K562 (cell line): ENCODE measurements around the gene ZNF747. TPM values are rescaled to one million over a fixed set of nuclear protein-coding genes. Genes with fewer than 3 reads are reported as not detected.

Experiments used
- CEBPB ChIP-seq: fragments of 450-650 bp; IDR thresholded peaks from 2 replicates; pipeline ENCODE4 v1.6.1; 2016; ENCODE audit warnings: missing genetic modification characterization, missing compliant biosample characterization
- CTCF ChIP-seq, 3 experiments: IDR thresholded peaks in 2 of 3; conservative IDR thresholded peaks in 1 of 3; 2 replicates each; pipeline ENCODE4 v1.5.1; 2011 to 2012; ENCODE audit warnings: low read length in 3 of 3, mild to moderate bottlenecking in 3 of 3, control low read depth in 2 of 3, improper control_type of control experiment in 1 of 3, inconsistent platforms in 1 of 3, low read depth in 1 of 3, mixed read lengths in 1 of 3, moderate library complexity in 1 of 3; ENCODE audit not compliant: insufficient read depth in 2 of 3
- FOXP4 ChIP-seq: sonication (generic); formaldehyde crosslinking; IDR thresholded peaks from 2 replicates; pipeline ENCODE4 v1.8.0; 2022; ENCODE audit warnings: mild to moderate bottlenecking, missing genetic modification reagents, borderline replicate concordance
- MGA ChIP-seq: fragments of 450-650 bp; IDR thresholded peaks from 2 replicates; pipeline ENCODE4 v1.6.1; 2016; ENCODE audit warnings: mild to moderate bottlenecking, moderate library complexity
- MYBL2 ChIP-seq, 2 experiments: fragments of 450-650 bp in 1 of 2; sonication (generic) in 1 of 2; formaldehyde crosslinking in 1 of 2; IDR thresholded peaks; 2 replicates each; pipeline versions ENCODE4 v1.6.1 to v1.8.1; 2017 to 2022; ENCODE audit warnings: borderline replicate concordance in 1 of 2, inconsistent platforms in 1 of 2, low read depth in 1 of 2, mild to moderate bottlenecking in 1 of 2, missing genetic modification reagents in 1 of 2, moderate library complexity in 1 of 2
- SMARCA5 ChIP-seq: fragments of 450-650 bp; IDR thresholded peaks from 2 replicates; pipeline ENCODE4 v1.6.1; 2016
- XRCC5 ChIP-seq: fragments of 200-400 bp; formaldehyde crosslinking; IDR thresholded peaks from 2 replicates; pipeline ENCODE4 v1.6.1; 2017; ENCODE audit warnings: low read depth, mild to moderate bottlenecking, low read length
- ZNF23 ChIP-seq: fragments of 250-450 bp; sonication (Bioruptor Pico); IDR thresholded peaks from 2 replicates; pipeline ENCODE4 v1.4.0; 2020; ENCODE audit warnings: mild to moderate bottlenecking
- ZNF511 ChIP-seq: sonication (generic); formaldehyde crosslinking; IDR thresholded peaks from 2 replicates; pipeline ENCODE4 v1.8.0; 2022; ENCODE audit warnings: mild to moderate bottlenecking, missing genetic modification reagents
- polyA plus RNA-seq, 8 experiments: library from polyadenylated mRNA; depleted of rRNA in 4 of 8; stranded (reverse) in 5 of 8; unstranded in 3 of 8; fragments of >200 nt; fragmentation: Nextera tagmentation in 2 of 8; fragmentation: Illumina TruSeq in 1 of 8; extraction: Ambion mirVana in 2 of 8; extraction: Trizol in 1 of 8; gene quantifications; 2 replicates each; pipeline versions ENCODE4 v1.2.1 to v1.2.3, GENCODE V29; 2011 to 2014; ENCODE audit warnings: inconsistent platforms in 1 of 8, missing spikeins in 1 of 8
- total RNA-seq, 7 experiments: library from RNA; depleted of rRNA in 6 of 7; stranded (reverse); fragments of >200 nt in 6 of 7; fragmentation: Illumina TruSeq in 2 of 7; extraction: Trizol in 2 of 7; gene quantifications; 2 replicates each; pipeline versions ENCODE4 v1.2.1 to v1.2.3, GENCODE V29; 2011 to 2021; ENCODE audit warnings: low replicate concordance in 1 of 7

Gene ZNF747
- total and polyA plus RNA-seq, 9 of the 15 experiments (the other 6 are each of a cell fraction or from before 2014, with no cell fraction given), result 0.14 to 3.3 (median 1.5) TPM

- TF ChIP-seq MGA, result no peak; the same call in 1 of the 2 replicates
- no peak for TF ChIP-seq FOXP4 (CRISPR knock-in tag)
- no peak; a peak in 1 of 6 replicates for TF ChIP-seq CTCF (IDR thresholded peaks at IDR 0.05 in 2 of 3, conservative IDR thresholded peaks at IDR 0.05 in 1 of 3; ENCODE audit: insufficient read depth in 2 of 3, low read depth in 1 of 3, low read length in 3 of 3)
- TF ChIP-seq ZNF511, result no peak
- TF ChIP-seq MYBL2 (IDR thresholded peaks at IDR 0.05; ENCODE audit: low read depth), result no peak
- TF ChIP-seq MYBL2 (CRISPR knock-in tag; IDR thresholded peaks at IDR 0.05; ENCODE audit: borderline replicate concordance), result no peak
- no peak for TF ChIP-seq CEBPB (tag)
- no peak for TF ChIP-seq ZNF23
- no peak for TF ChIP-seq XRCC5
- no peak for TF ChIP-seq SMARCA5
Observed at GRCh38 chr16:30557957-30558788, 23.5 kb upstream of the ZNF747 start, which contains the start of gene ZNF764 (continued).
